UCSD-AML1 (cell line): ENCODE data around the gene SARS1.

Experiments
- DNase-seq: peaks from one replicate; lab custom pipeline; 2025; ENCODE audit not compliant: unreplicated experiment; lab: John Stamatoyannopoulos, UW

SARS1 gene

GRCh38 chr1:109248797-109249629, 35.3 kb downstream of the SARS1 start, which contains the start of gene CELSR2:
Gene CELSR2 (plus strand): TSS chr1:109249539. CDS start chr1:109250080, 541 bp downstream.
- peak; percentile 68 for DNase-seq

- no peak for DNase-seq
These were observed 36.1 kb downstream of the SARS1 start for GRCh38 chr1:109249654-109250401.

- no peak for DNase-seq
These were observed 36.9 kb downstream of the SARS1 start for GRCh38 chr1:109250454-109251276.

- no peak for DNase-seq
These were observed 37.8 kb downstream of the SARS1 start for GRCh38 chr1:109251277-109252166.

- no peak for DNase-seq
These were observed 38.6 kb downstream of the SARS1 start for GRCh38 chr1:109252167-109252892.

GRCh38 chr1:109252893-109253802, 39.4 kb downstream of the SARS1 start:
- no peak for DNase-seq

- no peak for DNase-seq
These were observed 40.3 kb downstream of the SARS1 start for GRCh38 chr1:109253803-109254620.

- DNase-seq, result no peak
These were observed 40.9 kb downstream of the SARS1 start for GRCh38 chr1:109254621-109255096.

- no peak for DNase-seq
These were observed 41.5 kb downstream of the SARS1 start for GRCh38 chr1:109255097-109255651.

- no peak for DNase-seq
These were observed 42.0 kb downstream of the SARS1 start for GRCh38 chr1:109255678-109256077.

- no peak for DNase-seq
These were observed 42.4 kb downstream of the SARS1 start for GRCh38 chr1:109256085-109256484.

GRCh38 chr1:109256971-109257681, 43.4 kb downstream of the SARS1 start:
- no peak for DNase-seq

GRCh38 chr1:109257682-109258421, 44.1 kb downstream of the SARS1 start:
- no peak for DNase-seq

GRCh38 chr1:109258481-109259466, 45.1 kb downstream of the SARS1 start:
- no peak for DNase-seq
